HEK293T (cell line): ENCODE results near the gene CD300LF.

ENCODE experiments used
- CTCF ChIA-PET: fragments of 350-600 bp; formaldehyde crosslinking; extraction: SDS; loops from one replicate; lab custom pipeline; 2021; ENCODE audit warnings: antibody characterized with exemption, inconsistent platforms; lab: Yijun Ruan, JAX
- POLR2A ChIA-PET: fragments of 350-600 bp; formaldehyde crosslinking; extraction: SDS; loops from one replicate; lab custom pipeline; 2020; ENCODE audit warnings: antibody characterized with exemption, inconsistent platforms; lab: Yijun Ruan, JAX
- DNase-seq: peaks from one replicate; pipeline ENCODE4 v3.0.0; 2012; ENCODE audit warnings: mixed read lengths; ENCODE audit errors: extremely low spot score
- ARNT ChIP-seq: fragments of 450-650 bp; IDR thresholded peaks from 2 replicates; pipeline ENCODE4 v1.6.1; 2017; ENCODE audit warnings: mild to moderate bottlenecking
- BHLHE40 ChIP-seq: fragments of 450-650 bp; IDR thresholded peaks from 2 replicates; pipeline ENCODE4 v1.6.1; 2016; ENCODE audit warnings: mild to moderate bottlenecking, moderate library complexity, borderline replicate concordance
- CTBP1 ChIP-seq: fragments of 450-650 bp; IDR thresholded peaks from 2 replicates; pipeline ENCODE4 v1.6.1; 2016; ENCODE audit warnings: borderline replicate concordance
- ELF4 ChIP-seq: fragments of 450-650 bp; IDR thresholded peaks from 2 replicates; pipeline ENCODE4 v1.6.1; 2017; ENCODE audit warnings: antibody characterized with exemption
- FOXA1 ChIP-seq: fragments of 450-650 bp; IDR thresholded peaks from 2 replicates; pipeline ENCODE4 v1.6.1; 2016; ENCODE audit warnings: mild to moderate bottlenecking
- FOXK2 ChIP-seq: fragments of 450-650 bp; IDR thresholded peaks from 2 replicates; pipeline ENCODE4 v1.6.1; 2016; ENCODE audit warnings: mild to moderate bottlenecking
- FOXM1 ChIP-seq: fragments of 450-650 bp; IDR thresholded peaks from 2 replicates; pipeline ENCODE4 v1.6.1; 2017; ENCODE audit warnings: mild to moderate bottlenecking, borderline replicate concordance
- HDGF ChIP-seq: fragments of 450-650 bp; IDR thresholded peaks from 2 replicates; pipeline ENCODE4 v1.6.1; 2017; ENCODE audit warnings: antibody characterized with exemption, borderline replicate concordance
- L3MBTL2 ChIP-seq: fragments of 450-650 bp; conservative IDR thresholded peaks from 2 replicates; pipeline ENCODE4 v1.6.1; 2016; ENCODE audit warnings: mild to moderate bottlenecking
- LEF1 ChIP-seq: fragments of 450-650 bp; IDR thresholded peaks from 2 replicates; pipeline ENCODE4 v1.6.1; 2017; ENCODE audit warnings: mild to moderate bottlenecking, borderline replicate concordance
- NFRKB ChIP-seq: fragments of 450-650 bp; IDR thresholded peaks from 2 replicates; pipeline ENCODE4 v1.6.1; 2016; ENCODE audit warnings: mild to moderate bottlenecking, moderate library complexity
- PKNOX1 ChIP-seq: fragments of 450-650 bp; IDR thresholded peaks from 2 replicates; pipeline ENCODE4 v1.6.1; 2016
- SP1 ChIP-seq: fragments of 450-650 bp; IDR thresholded peaks from 2 replicates; pipeline ENCODE4 v1.6.1; 2017
- SUZ12 ChIP-seq: fragments of 450-650 bp; IDR thresholded peaks from 2 replicates; pipeline ENCODE4 v1.6.1; 2016; ENCODE audit warnings: mild to moderate bottlenecking
- TARDBP ChIP-seq: fragments of 450-650 bp; IDR thresholded peaks from 2 replicates; pipeline ENCODE4 v1.6.1; 2016
- ZNF384 ChIP-seq: fragments of 450-650 bp; IDR thresholded peaks from 2 replicates; pipeline ENCODE4 v1.6.1; 2016

Gene CD300LF

GRCh38 chr17:74712756-74713155 is at the start of gene CD300LF:
CD300LF (minus strand) TSS chr17:74712923; CDS start chr17:74712866, 57 bp downstream.
- POLR2A ChIA-PET: no interaction called here
- CTCF ChIA-PET: no interaction called here
- DNase-seq: no peak

GRCh38 chr17:74761931-74762330 is 49.2 kb upstream of the CD300LF start:
- DNase-seq: no peak
- POLR2A ChIA-PET: no interaction called here
- CTCF ChIA-PET: no interaction called here
- TF ChIP-seq SP1 (no peak), ZNF384 (no peak), FOXK2 (no peak), CTBP1 (no peak), NFRKB (no peak)

More at GRCh38 chr17:74712756-74713155, at the start of gene CD300LF:
- no peak for TF ChIP-seq SUZ12
- TF ChIP-seq CTBP1: no peak
- no peak for TF ChIP-seq TARDBP
- no peak for TF ChIP-seq LEF1
- no peak for TF ChIP-seq SP1

- no peak for TF ChIP-seq FOXK2
- TF ChIP-seq NFRKB: no peak
- no peak for TF ChIP-seq ARNT
- no peak for TF ChIP-seq BHLHE40
- TF ChIP-seq CTBP1: no peak
- no peak for TF ChIP-seq SP1
- TF ChIP-seq PKNOX1: no peak
- TF ChIP-seq FOXA1: no peak
- no peak for TF ChIP-seq ELF4
- TF ChIP-seq L3MBTL2: no peak
- no peak for TF ChIP-seq LEF1
- no peak for TF ChIP-seq TARDBP
- no peak for TF ChIP-seq HDGF
- TF ChIP-seq SUZ12: no peak
- TF ChIP-seq FOXM1: no peak
- CTCF ChIA-PET: no interaction called here
These were observed 48.7 kb upstream of the CD300LF start for GRCh38 chr17:74761419-74761818.

GRCh38 chr17:74760404-74761105 is 47.8 kb upstream of the CD300LF start:
- no peak for DNase-seq
- ChIA-PET POLR2A (interaction anchor here (1.6 to 1.8 kb wide), 2 partner anchors 11 to 16 kb away, joined by 7 to 10 read pairs; partner anchors contain the start of gene NAT9), CTCF (interaction anchor here (0.6 to 1.6 kb wide), 2 partner anchors 11 to 102 kb away, joined by 3 to 6 read pairs; no protein-coding TSS in a partner anchor)
- TF ChIP-seq CTBP1 (no peak), ELF4 (no peak), LEF1 (no peak), L3MBTL2 (no peak), HDGF (no peak), BHLHE40 (no peak), SUZ12 (no peak), NFRKB (no peak), PKNOX1 (no peak), FOXA1 (no peak), ZNF384 (no peak), ARNT (no peak), FOXM1 (no peak), TARDBP (no peak), SP1 (no peak), FOXK2 (no peak)

More at GRCh38 chr17:74761419-74761818, 48.7 kb upstream of the CD300LF start:
- DNase-seq: no peak
- POLR2A ChIA-PET: no interaction called here

GRCh38 chr17:74759941-74760340 is 47.2 kb upstream of the CD300LF start:
- CTCF ChIA-PET: interaction anchor here (0.6 to 1.6 kb wide), 2 partner anchors 11 to 103 kb away, joined by 3 to 6 read pairs; no protein-coding TSS in a partner anchor
- no peak for DNase-seq
- TF ChIP-seq ZNF384: no peak
- no peak for TF ChIP-seq FOXM1
- TF ChIP-seq FOXA1: no peak
- TF ChIP-seq PKNOX1: no peak
- no peak for TF ChIP-seq SUZ12
- no peak for TF ChIP-seq TARDBP
- TF ChIP-seq SP1: no peak
- no peak for TF ChIP-seq FOXK2
- TF ChIP-seq BHLHE40: no peak
- no peak for TF ChIP-seq ARNT
- no peak for TF ChIP-seq CTBP1
- POLR2A ChIA-PET: interaction anchor here (0.9 to 1.8 kb wide), 4 partner anchors 9 to 113 kb away, joined by 3 to 10 read pairs (median 6); partner anchors contain the start of gene NAT9
